Sciatic nerve (tissue), 2 donors: ENCODE measurements around the gene GAA. TPM values are rescaled to one million over a fixed set of nuclear protein-coding genes. Genes with fewer than 3 reads are reported as not detected.
"Not testable (repeated sequence)": the region's sequence is repeated elsewhere in the genome, so short reads cannot be mapped to it uniquely, and the experiment has no call there.

ENCODE experiments used
- ATAC-seq: fragments of 200-7000 bp; cut with Tn5 transposase; one replicate; pipeline ENCODE4 v1.9.1; 2020; ENCODE audit warnings: mild to moderate bottlenecking, moderate library complexity
- DNase-seq: peaks from one replicate; pipeline ENCODE4 v3.0.0-alpha.2; 2020; ENCODE audit warnings: low spot score
- intact Hi-C: fragments of 100-400 bp; cut with DNase I; formaldehyde crosslinking; loops from one replicate; pipeline ENCODE4 v1.14.2; 2022
- total RNA-seq: library from RNA; stranded (reverse); fragmentation: NEBNext Ultra II Directional; extraction: Animal tissue kit (Norgen Biotek cat#: 25700); gene quantifications from one replicate; pipeline ENCODE4 v1.2.1, GENCODE V29; 2021
- donor health status: DM: no; HTN: no; CAD: no.
- donor health status: DM: no; HTN: no; CAD: no.

Gene GAA
- total RNA-seq, 1 donor from 2014 or later, result 60.7 TPM

- intact Hi-C loops, result no loop called here
- ATAC-seq (no peak), DNase-seq (peak; percentile 17)
These were observed 29.6 kb downstream of the GAA start for GRCh38 chr17:80130992-80131391.

GRCh38 chr17:80132906-80133625, 31.7 kb downstream of the GAA start:
- DNase-seq, result no peak
- intact Hi-C loops, result no loop called here
- peak; percentile 30 for ATAC-seq

- no peak for DNase-seq
- peak; percentile 17 for ATAC-seq
- intact Hi-C loops, result no loop called here
These were observed 32.2 kb downstream of the GAA start for GRCh38 chr17:80133626-80133970.

GRCh38 chr17:80137131-80137530, 35.8 kb downstream of the GAA start:
- DNase-seq (no peak), ATAC-seq (no peak)
- intact Hi-C loops, result no loop called here

GRCh38 chr17:80138856-80139426, 37.6 kb downstream of the GAA start:
- ATAC-seq (no peak), DNase-seq (no peak)
- intact Hi-C loops, result no loop called here

GRCh38 chr17:80141463-80142165, 40.2 kb downstream of the GAA start:
- no peak for ATAC-seq
- intact Hi-C loops, result no loop called here
- DNase-seq, result peak; percentile 27

GRCh38 chr17:80142929-80143328, 41.5 kb downstream of the GAA start:
- peak; percentile 15 for DNase-seq
- ATAC-seq, result no peak
- intact Hi-C loops, result no loop called here

GRCh38 chr17:80145076-80146075, 44.0 kb downstream of the GAA start:
- ATAC-seq (no peak), DNase-seq (peak; percentile 30)
- intact Hi-C loops, result no loop called here

GRCh38 chr17:80146121-80147034, 45.0 kb downstream of the GAA start:
- ATAC-seq (no peak), DNase-seq (peak; percentile 36)
- intact Hi-C loops, result no loop called here

- DNase-seq (peak; percentile 99), ATAC-seq (peak; percentile 98)
- intact Hi-C loops, result no loop called here
These were observed 45.8 kb downstream of the GAA start, which contains the start of gene EIF4A3 for GRCh38 chr17:80147035-80147822. Gene EIF4A3 (minus strand): TSS chr17:80147128. CDS start chr17:80146961, 167 bp downstream.

GRCh38 chr17:80151333-80151732, 50.0 kb downstream of the GAA start:
- DNase-seq (peak; percentile 3), ATAC-seq (no peak)
- intact Hi-C loops, result no loop called here

- ATAC-seq, result no peak
- peak; percentile 5 for DNase-seq
- intact Hi-C loops, result no loop called here
These were observed 50.8 kb downstream of the GAA start for GRCh38 chr17:80152081-80152702.

GRCh38 chr17:80153004-80153403, 51.6 kb downstream of the GAA start:
- DNase-seq (peak; percentile 9), ATAC-seq (no peak)
- intact Hi-C loops, result no loop called here

GRCh38 chr17:80154166-80154565, 52.8 kb downstream of the GAA start:
- intact Hi-C loops, result no loop called here
- no peak for ATAC-seq
- DNase-seq, result no peak

- intact Hi-C loops, DNase-seq, ATAC-seq: not testable (repeated sequence)
These were observed 54.2 kb downstream of the GAA start for GRCh38 chr17:80155600-80155999.

GRCh38 chr17:80158846-80159245, 57.5 kb downstream of the GAA start:
- ATAC-seq (no peak), DNase-seq (no peak)
- intact Hi-C loops, result no loop called here

- ATAC-seq, result peak; percentile 30
- DNase-seq, result no peak
- intact Hi-C loops, result no loop called here
These were observed 59.2 kb downstream of the GAA start for GRCh38 chr17:80160536-80160935.
